ENCODE data around the gene SKOR2.

Gene SKOR2

GRCh38 chr18:47244086-47244485 is 7.4 kb downstream of the SKOR2 start:
- no peak overlapping the region for H3K4me2 ChIP-seq (ENCODE audit: insufficient read depth, low read length)
- H3K36me3 ChIP-seq (ENCODE audit: insufficient read depth, low read length): no peaks in the 10 kb centered on the region
- H3K27me3 ChIP-seq (ENCODE audit: insufficient read depth, low read length, poor library complexity): peaks cover 21% of the 10 kb centered on the region
- ATAC-seq (ENCODE audit: insufficient read depth, low read depth) (no peak), DNase-seq (no peak)
- no peaks in the 10 kb centered on the region for H3K4me1 ChIP-seq (ENCODE audit: insufficient read depth, low read length)
- H3K27ac ChIP-seq (ENCODE audit: low read length): no peak overlapping the region
- no peak overlapping the region for H3K9ac ChIP-seq (ENCODE audit: low read depth, low read length)
- no peaks in the 10 kb centered on the region for H3K79me2 ChIP-seq (ENCODE audit: insufficient read depth, low read length)
- no peak overlapping the region for H3K4me3 ChIP-seq (ENCODE audit: low read depth in 1 of 2, low read length in 2 of 2)
- H2AFZ ChIP-seq (ENCODE audit: low read depth, low read length): no peak overlapping the region
- no peaks in the 10 kb centered on the region for H3K9me3 ChIP-seq (ENCODE audit: insufficient read depth, low read length, severe bottlenecking)
- TF ChIP-seq CTCF (IDR thresholded peaks at IDR 0.05; ENCODE audit: borderline replicate concordance, extremely low read depth, low read length, poor library complexity, severe bottlenecking) (no peak), EZH2 (IDR thresholded peaks at IDR 0.05; ENCODE audit: borderline replicate concordance, low read depth, low read length, severe bottlenecking) (no peak)
- no peaks in the 10 kb centered on the region; the same call in 1 of the 2 replicates for H4K20me1 ChIP-seq (ENCODE audit: insufficient read depth, low read length)

- no peaks in the 10 kb centered on the region for H3K79me2 ChIP-seq (ENCODE audit: insufficient read depth, low read length)
- DNase-seq: no peak
- no peak for TF ChIP-seq EZH2 (IDR thresholded peaks at IDR 0.05; ENCODE audit: borderline replicate concordance, low read depth, low read length, severe bottlenecking)
- TF ChIP-seq CTCF (IDR thresholded peaks at IDR 0.05; ENCODE audit: borderline replicate concordance, extremely low read depth, low read length, poor library complexity, severe bottlenecking): no peak
- no peak overlapping the region for H3K27ac ChIP-seq (ENCODE audit: low read length)
- H3K27me3 ChIP-seq (ENCODE audit: insufficient read depth, low read length, poor library complexity): peaks cover 17% of the 10 kb centered on the region
- no peak overlapping the region for H3K9ac ChIP-seq (ENCODE audit: low read depth, low read length)
- H3K4me1 ChIP-seq (ENCODE audit: insufficient read depth, low read length): no peaks in the 10 kb centered on the region
- no peaks in the 10 kb centered on the region for H4K20me1 ChIP-seq (ENCODE audit: insufficient read depth, low read length)
- no peak for ATAC-seq (ENCODE audit: insufficient read depth, low read depth)
- H3K4me2 ChIP-seq (ENCODE audit: insufficient read depth, low read length): no peak overlapping the region
- no peaks in the 10 kb centered on the region for H3K9me3 ChIP-seq (ENCODE audit: insufficient read depth, low read length, severe bottlenecking)
- H3K4me3 ChIP-seq (ENCODE audit: low read depth in 1 of 2, low read length in 2 of 2): no peak overlapping the region
- no peak overlapping the region for H2AFZ ChIP-seq (ENCODE audit: low read depth, low read length)
- H3K36me3 ChIP-seq (ENCODE audit: insufficient read depth, low read length): no peaks in the 10 kb centered on the region
Observed at GRCh38 chr18:47235096-47235495, 16.4 kb downstream of the SKOR2 start.

- ATAC-seq (ENCODE audit: insufficient read depth, low read depth) (no peak), DNase-seq (no peak)
- Histone ChIP-seq H3K27ac (ENCODE audit: low read length) (no peak overlapping the region), H3K36me3 (ENCODE audit: insufficient read depth, low read length) (no peaks in the 10 kb centered on the region), H3K9ac (ENCODE audit: low read depth, low read length) (no peak overlapping the region), H3K27me3 (ENCODE audit: insufficient read depth, low read length, poor library complexity) (peaks cover 28% of the 10 kb centered on the region), H3K9me3 (ENCODE audit: insufficient read depth, low read length, severe bottlenecking) (no peaks in the 10 kb centered on the region), H3K4me3 (ENCODE audit: low read depth in 1 of 2, low read length in 2 of 2) (no peak overlapping the region), H2AFZ (ENCODE audit: low read depth, low read length) (no peak overlapping the region), H4K20me1 (ENCODE audit: insufficient read depth, low read length) (no peaks in the 10 kb centered on the region), H3K79me2 (ENCODE audit: insufficient read depth, low read length) (no peaks in the 10 kb centered on the region), H3K4me2 (ENCODE audit: insufficient read depth, low read length) (no peak overlapping the region), H3K4me1 (ENCODE audit: insufficient read depth, low read length) (no peaks in the 10 kb centered on the region)
- TF ChIP-seq CTCF (IDR thresholded peaks at IDR 0.05; ENCODE audit: borderline replicate concordance, extremely low read depth, low read length, poor library complexity, severe bottlenecking): no peak
- no peak for TF ChIP-seq EZH2 (IDR thresholded peaks at IDR 0.05; ENCODE audit: borderline replicate concordance, low read depth, low read length, severe bottlenecking)
Observed at GRCh38 chr18:47226660-47227059, 24.8 kb downstream of the SKOR2 start.
